ENCODE data around the gene KCNJ14.
"Not testable (repeated sequence)": the region's sequence is repeated elsewhere in the genome, so short reads cannot be mapped to it uniquely, and the experiment has no call there.

Gene KCNJ14

DNA sequence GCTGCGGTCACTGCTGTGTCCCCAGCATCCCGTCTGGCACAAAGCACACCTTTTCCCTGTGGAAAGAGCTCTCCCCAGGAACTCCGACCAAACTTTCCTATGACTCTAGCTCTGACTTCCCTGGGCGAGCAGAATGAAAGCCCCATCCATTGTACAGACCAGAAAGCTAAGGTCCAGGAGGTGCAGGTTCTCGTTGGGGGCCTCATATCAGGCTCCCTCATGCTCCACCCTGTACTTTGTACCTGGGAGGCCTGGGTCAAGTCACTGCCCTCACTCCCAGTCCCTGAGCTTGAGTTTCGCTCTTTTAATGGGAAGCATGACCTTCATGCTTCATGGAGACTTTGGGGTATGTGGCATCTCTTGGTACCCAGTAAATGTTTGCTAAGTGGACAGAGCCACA, 32.2 kb downstream of the KCNJ14 start:
- H2AK5ac ChIP-seq (ENCODE audit: low read length): no peak overlapping the region
- H3K36me3 ChIP-seq (ENCODE audit: control insufficient read depth, insufficient read depth, low read length): no peaks in the 10 kb centered on the region
- H3K4me2 ChIP-seq (ENCODE audit: low read length): no peak overlapping the region
- no peak overlapping the region for H3K27ac ChIP-seq (ENCODE audit: low read depth, low read length)
- H2BK5ac ChIP-seq (ENCODE audit: low read length): no peak overlapping the region
- H3K4ac ChIP-seq (ENCODE audit: low read depth, low read length): no peak overlapping the region
- no peak overlapping the region for H4K8ac ChIP-seq (ENCODE audit: low read depth, low read length)
- H2BK120ac ChIP-seq (ENCODE audit: low read depth, low read length): no peak overlapping the region
- no CpG with 5 or more reads among the region's 6 CpGs for WGBS (ENCODE audit: extremely low coverage, insufficient coverage, low lambda C conversion rate)
- no peak overlapping the region for H3K56ac ChIP-seq (ENCODE audit: low read length)
- no peak overlapping the region for H2BK15ac ChIP-seq (replicated peaks; ENCODE audit: low read depth)
- H3K4me3 ChIP-seq (ENCODE audit: low read length): no peak overlapping the region
- H3K18ac ChIP-seq (ENCODE audit: low read length): no peak overlapping the region
- no peak overlapping the region for H3K9ac ChIP-seq (ENCODE audit: low read length)
- no peaks in the 10 kb centered on the region for H3K79me1 ChIP-seq (ENCODE audit: low read length)
- no peaks in the 10 kb centered on the region for H3K4me1 ChIP-seq (ENCODE audit: control insufficient read depth, low read depth, low read length)
- no peak overlapping the region for H4K5ac ChIP-seq (ENCODE audit: low read length)
- H3K79me2 ChIP-seq (ENCODE audit: control insufficient read depth, insufficient read depth, low read length): no peaks in the 10 kb centered on the region
- no peak for DNase-seq
- H3K23ac ChIP-seq (ENCODE audit: low read length): no peak overlapping the region
- H3K27me3 ChIP-seq (ENCODE audit: insufficient read depth, low read length, poor library complexity): no peaks in the 10 kb centered on the region

DNA sequence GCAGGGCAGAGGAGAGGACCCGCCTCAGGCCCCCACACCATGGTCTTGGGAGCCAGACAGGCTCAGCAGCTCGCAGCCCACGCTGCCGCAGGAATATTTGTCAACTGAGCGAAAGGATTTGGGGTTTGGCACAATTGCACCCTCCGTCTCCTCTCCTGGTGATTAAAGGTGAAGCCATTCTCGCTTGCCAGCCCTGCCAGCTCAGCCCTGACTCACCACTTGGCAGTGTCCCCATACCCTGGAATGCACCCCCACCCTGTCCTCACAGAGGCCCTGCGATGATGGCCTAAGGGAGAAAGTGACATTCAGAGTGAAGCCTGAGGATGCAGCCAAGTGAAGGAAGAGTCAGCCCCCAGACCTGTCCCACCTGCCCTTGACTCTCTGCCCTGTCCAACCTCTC, 32.6 kb downstream of the KCNJ14 start:
- no peak overlapping the region for H3K23ac ChIP-seq (ENCODE audit: low read length)
- H2BK5ac ChIP-seq (ENCODE audit: low read length): no peak overlapping the region
- no peak overlapping the region for H3K18ac ChIP-seq (ENCODE audit: low read length)
- no peaks in the 10 kb centered on the region for H3K79me1 ChIP-seq (ENCODE audit: low read length)
- H3K4me1 ChIP-seq (ENCODE audit: control insufficient read depth, low read depth, low read length): no peaks in the 10 kb centered on the region
- no peak overlapping the region for H2BK120ac ChIP-seq (ENCODE audit: low read depth, low read length)
- no peaks in the 10 kb centered on the region for H3K27me3 ChIP-seq (ENCODE audit: insufficient read depth, low read length, poor library complexity)
- no peak overlapping the region for H2BK15ac ChIP-seq (replicated peaks; ENCODE audit: low read depth)
- no peak overlapping the region for H4K5ac ChIP-seq (ENCODE audit: low read length)
- no peak overlapping the region for H3K9ac ChIP-seq (ENCODE audit: low read length)
- H3K36me3 ChIP-seq (ENCODE audit: control insufficient read depth, insufficient read depth, low read length): no peaks in the 10 kb centered on the region
- no peak overlapping the region for H3K4ac ChIP-seq (ENCODE audit: low read depth, low read length)
- no peaks in the 10 kb centered on the region for H3K79me2 ChIP-seq (ENCODE audit: control insufficient read depth, insufficient read depth, low read length)
- H3K56ac ChIP-seq (ENCODE audit: low read length): no peak overlapping the region
- H4K8ac ChIP-seq (ENCODE audit: low read depth, low read length): no peak overlapping the region
- H3K4me3 ChIP-seq (ENCODE audit: low read length): no peak overlapping the region
- no peak overlapping the region for H2AK5ac ChIP-seq (ENCODE audit: low read length)
- no CpG with 5 or more reads among the region's 8 CpGs for WGBS (ENCODE audit: extremely low coverage, insufficient coverage, low lambda C conversion rate)
- H3K27ac ChIP-seq (ENCODE audit: low read depth, low read length): no peak overlapping the region
- no peak for DNase-seq
- H3K4me2 ChIP-seq (ENCODE audit: low read length): no peak overlapping the region

DNA sequence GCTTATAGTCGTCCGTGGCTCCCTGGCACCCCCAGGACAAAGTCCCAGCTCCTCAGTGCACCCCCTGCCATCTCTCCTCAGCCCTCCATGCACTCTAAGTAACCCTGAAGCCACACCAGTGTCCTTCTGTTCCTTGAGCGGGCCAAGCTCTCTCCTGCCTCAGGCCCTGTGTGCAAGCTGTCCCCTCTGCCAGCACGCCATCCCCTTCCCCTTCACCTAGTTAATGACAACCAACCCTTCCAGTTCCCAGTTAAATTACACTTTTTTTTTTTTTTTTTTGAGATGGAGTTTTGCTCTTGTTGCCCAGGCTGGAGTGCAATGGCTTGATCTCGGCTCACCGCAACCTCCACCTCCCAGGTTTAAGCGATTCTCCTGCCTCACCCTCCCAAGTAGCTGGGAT, 33.1 kb downstream of the KCNJ14 start:
- not testable (repeated sequence) for H3K56ac ChIP-seq (ENCODE audit: low read length); H3K27me3 ChIP-seq (ENCODE audit: insufficient read depth, low read length, poor library complexity); H2BK5ac ChIP-seq (ENCODE audit: low read length); H3K4ac ChIP-seq (ENCODE audit: low read depth, low read length); H3K18ac ChIP-seq (ENCODE audit: low read length); H2BK120ac ChIP-seq (ENCODE audit: low read depth, low read length); H3K27ac ChIP-seq (ENCODE audit: low read depth, low read length); H3K23ac ChIP-seq (ENCODE audit: low read length); DNase-seq; H3K4me3 ChIP-seq (ENCODE audit: low read length); H3K4me2 ChIP-seq (ENCODE audit: low read length); H4K8ac ChIP-seq (ENCODE audit: low read depth, low read length); H3K79me1 ChIP-seq (ENCODE audit: low read length); H2BK15ac ChIP-seq (replicated peaks; ENCODE audit: low read depth); H3K9ac ChIP-seq (ENCODE audit: low read length); H3K36me3 ChIP-seq (ENCODE audit: control insufficient read depth, insufficient read depth, low read length); H2AK5ac ChIP-seq (ENCODE audit: low read length); H4K5ac ChIP-seq (ENCODE audit: low read length); H3K79me2 ChIP-seq (ENCODE audit: control insufficient read depth, insufficient read depth, low read length); H3K4me1 ChIP-seq (ENCODE audit: control insufficient read depth, low read depth, low read length)
- WGBS (ENCODE audit: extremely low coverage, insufficient coverage, low lambda C conversion rate): no CpG with 5 or more reads among the region's 7 CpGs

DNA sequence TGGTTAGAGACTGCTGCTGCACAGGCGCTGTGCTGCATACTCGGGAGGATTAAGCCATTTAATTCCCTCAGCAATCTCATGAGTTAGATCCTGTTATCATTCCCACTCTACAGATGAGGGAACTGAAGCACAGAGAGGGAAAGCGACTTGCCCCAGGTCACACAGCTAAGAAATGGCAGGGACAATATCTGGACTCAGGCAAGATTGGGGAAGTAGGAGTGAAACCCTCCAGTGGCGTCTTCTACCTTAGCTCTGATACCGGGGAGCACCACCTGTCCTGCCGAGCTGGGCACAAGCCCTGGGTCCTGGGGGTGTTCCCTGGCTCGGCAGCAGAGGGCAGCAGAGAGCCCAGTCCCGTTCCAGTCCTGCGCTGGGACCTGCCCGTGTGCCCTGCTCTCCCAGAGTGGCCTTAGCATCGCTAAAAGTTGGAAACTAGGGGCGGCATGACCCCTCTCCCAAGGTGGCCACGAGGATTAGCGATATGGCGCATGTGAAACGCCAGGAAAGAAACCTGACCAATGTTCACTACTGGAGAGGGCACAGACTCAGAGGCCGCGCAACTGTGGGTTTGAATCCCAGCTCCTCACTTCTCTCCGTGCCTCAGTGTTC, 34.3 kb downstream of the KCNJ14 start:
- no peak overlapping the region for H4K5ac ChIP-seq (ENCODE audit: low read length)
- H3K36me3 ChIP-seq (ENCODE audit: control insufficient read depth, insufficient read depth, low read length): no peaks in the 10 kb centered on the region
- peak; percentile 81 for DNase-seq
- no peaks in the 10 kb centered on the region for H3K4me1 ChIP-seq (ENCODE audit: control insufficient read depth, low read depth, low read length)
- no peak overlapping the region for H3K27ac ChIP-seq (ENCODE audit: low read depth, low read length)
- H3K18ac ChIP-seq (ENCODE audit: low read length): no peak overlapping the region
- no peaks in the 10 kb centered on the region for H3K79me2 ChIP-seq (ENCODE audit: control insufficient read depth, insufficient read depth, low read length)
- H3K9ac ChIP-seq (ENCODE audit: low read length): no peak overlapping the region
- H4K8ac ChIP-seq (ENCODE audit: low read depth, low read length): no peak overlapping the region
- no peak overlapping the region for H2AK5ac ChIP-seq (ENCODE audit: low read length)
- H2BK15ac ChIP-seq (replicated peaks; ENCODE audit: low read depth): no peak overlapping the region
- H3K79me1 ChIP-seq (ENCODE audit: low read length): no peaks in the 10 kb centered on the region
- H3K4ac ChIP-seq (ENCODE audit: low read depth, low read length): no peak overlapping the region
- no peak overlapping the region for H3K4me2 ChIP-seq (ENCODE audit: low read length)
- WGBS (ENCODE audit: extremely low coverage, insufficient coverage, low lambda C conversion rate): no CpG with 5 or more reads among the region's 19 CpGs
- no peak overlapping the region for H3K23ac ChIP-seq (ENCODE audit: low read length)
- no peak overlapping the region for H2BK120ac ChIP-seq (ENCODE audit: low read depth, low read length)
- H2BK5ac ChIP-seq (ENCODE audit: low read length): no peak overlapping the region
- no peak overlapping the region for H3K4me3 ChIP-seq (ENCODE audit: low read length)
- H3K27me3 ChIP-seq (ENCODE audit: insufficient read depth, low read length, poor library complexity): no peaks in the 10 kb centered on the region
- no peak overlapping the region for H3K56ac ChIP-seq (ENCODE audit: low read length)

DNA sequence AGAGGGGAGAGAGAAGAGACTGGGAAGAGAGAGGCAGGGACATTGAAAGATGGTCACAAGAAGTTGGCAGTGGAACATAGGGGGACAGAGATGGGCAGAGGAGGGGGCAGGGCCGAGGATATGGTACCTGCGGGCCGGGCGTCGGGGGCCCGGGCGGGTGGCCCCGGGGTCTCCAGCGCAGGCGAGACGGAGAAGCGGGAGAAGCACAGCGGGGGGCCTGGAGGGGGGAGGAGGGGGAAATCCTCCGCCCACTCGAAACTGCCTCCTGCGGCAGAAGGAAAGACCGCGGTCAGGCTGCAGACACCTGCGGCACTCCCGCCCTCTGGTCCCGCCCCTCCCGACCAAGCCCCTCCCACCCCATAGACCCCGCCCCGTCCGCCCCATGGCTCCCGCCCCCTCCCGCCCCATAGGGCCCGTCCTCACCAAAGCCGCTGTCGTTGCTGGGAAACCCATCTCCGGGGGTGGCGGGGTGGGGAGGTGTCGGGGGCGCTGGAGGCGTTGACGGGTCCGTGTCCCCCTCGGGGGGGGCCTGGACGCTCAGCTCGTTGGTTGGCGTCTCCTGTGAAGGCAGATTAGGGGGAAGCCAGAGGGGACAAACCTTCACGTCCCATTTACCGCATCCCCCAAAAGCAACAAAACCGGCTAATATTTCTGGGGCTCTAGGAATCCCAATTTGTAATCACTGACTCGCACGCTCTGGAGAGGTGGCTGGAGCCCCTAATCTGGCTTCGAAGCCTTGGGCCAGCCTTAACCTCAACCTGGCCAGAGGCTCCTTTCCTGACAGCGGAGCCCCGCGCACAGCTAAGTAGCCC, 35.8 kb downstream of the KCNJ14 start:
- Histone ChIP-seq H3K27me3 (ENCODE audit: insufficient read depth, low read length, poor library complexity) (no peaks in the 10 kb centered on the region), H2BK120ac (ENCODE audit: low read depth, low read length) (no peak overlapping the region), H2BK5ac (ENCODE audit: low read length) (no peak overlapping the region), H4K8ac (ENCODE audit: low read depth, low read length) (no peak overlapping the region), H3K27ac (ENCODE audit: low read depth, low read length) (no peak overlapping the region), H4K5ac (ENCODE audit: low read length) (no peak overlapping the region), H3K23ac (ENCODE audit: low read length) (no peak overlapping the region), H2AK5ac (ENCODE audit: low read length) (no peak overlapping the region), H3K79me1 (ENCODE audit: low read length) (no peaks in the 10 kb centered on the region), H2BK15ac (replicated peaks; ENCODE audit: low read depth) (no peak overlapping the region), H3K4me3 (ENCODE audit: low read length) (peak overlapping the region; percentile 24), H3K56ac (ENCODE audit: low read length) (peak overlapping the region; percentile 76), H3K36me3 (ENCODE audit: control insufficient read depth, insufficient read depth, low read length) (no peaks in the 10 kb centered on the region), H3K4ac (ENCODE audit: low read depth, low read length) (no peak overlapping the region), H3K4me1 (ENCODE audit: control insufficient read depth, low read depth, low read length) (no peaks in the 10 kb centered on the region), H3K79me2 (ENCODE audit: control insufficient read depth, insufficient read depth, low read length) (no peaks in the 10 kb centered on the region), H3K4me2 (ENCODE audit: low read length) (peak overlapping the region; percentile 85), H3K9ac (ENCODE audit: low read length) (peak overlapping the region; percentile 70), H3K18ac (ENCODE audit: low read length) (peak overlapping the region; percentile 34)
- WGBS (ENCODE audit: extremely low coverage, insufficient coverage, low lambda C conversion rate): no CpG with 5 or more reads among the region's 50 CpGs
- peak; percentile 81 for DNase-seq
